SKM-1 treated with dmso at 0.1 percent for 144 hours (cell line): ENCODE results near the gene PIP5K1B.

Experiments used
- DNase-seq: peaks from one replicate; lab custom pipeline; 2025; ENCODE audit not compliant: unreplicated experiment; lab: John Stamatoyannopoulos, UW

The PIP5K1B gene

GRCh38 chr9:68707801-68708488 lies 2.9 kb downstream of the PIP5K1B start:
- no peak for DNase-seq

DNA sequence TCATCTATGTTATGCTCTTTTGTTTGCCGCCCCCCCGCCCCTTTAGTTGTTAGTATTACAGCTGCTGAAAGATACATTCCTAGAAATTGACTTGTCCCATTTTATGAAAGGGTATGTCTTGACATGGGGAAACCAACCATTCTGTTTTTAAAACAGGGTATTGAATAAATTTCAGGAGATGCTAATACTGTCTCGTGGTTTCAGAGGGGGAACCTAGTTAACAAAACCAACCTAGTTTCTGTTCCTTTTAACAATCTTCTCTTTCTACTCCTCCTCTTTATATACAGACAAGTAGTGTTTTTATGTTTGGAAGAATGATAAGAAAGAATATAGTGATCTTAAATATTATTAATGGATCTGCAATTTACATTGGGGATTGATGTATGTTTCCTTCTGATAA lies 3.5 kb downstream of the PIP5K1B start:
- no peak for DNase-seq

DNA sequence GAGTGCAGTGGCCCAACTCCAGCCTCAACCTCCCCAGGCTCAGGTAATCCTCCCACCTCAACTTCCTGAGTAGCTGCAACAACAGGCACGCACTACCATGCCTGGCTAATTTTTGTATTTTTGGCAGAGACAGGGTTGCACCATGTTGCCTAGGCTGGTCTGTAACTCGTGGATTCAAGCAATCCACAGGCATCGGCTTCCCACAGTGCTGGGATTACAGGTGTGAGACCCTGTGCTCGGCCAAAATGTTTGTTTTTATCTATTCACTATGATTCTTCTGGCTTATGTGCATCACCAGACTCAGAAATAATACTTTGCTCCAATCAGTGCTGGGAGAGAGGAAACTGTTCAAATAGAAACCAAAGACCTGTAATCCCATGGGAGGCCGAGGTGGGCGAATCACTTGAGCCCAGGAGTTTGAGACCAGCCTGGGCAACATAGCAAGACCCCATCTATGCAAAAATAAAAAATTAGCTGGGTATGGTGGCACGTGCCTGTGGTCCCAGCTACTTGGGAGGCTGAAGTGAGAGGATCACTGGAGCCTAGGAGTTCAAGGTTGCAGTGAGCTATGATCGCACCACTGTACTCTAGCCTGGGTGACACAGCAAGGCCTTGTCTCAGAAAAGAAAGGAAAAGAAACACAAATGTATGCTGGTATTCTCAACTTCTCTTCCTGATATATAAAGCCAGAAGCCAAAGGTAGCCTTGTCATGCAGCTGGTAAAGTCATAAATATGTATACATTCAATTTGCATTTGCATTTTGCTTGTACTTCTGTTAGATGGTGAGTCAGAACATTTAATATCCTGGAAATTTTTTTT lies 4.5 kb downstream of the PIP5K1B start:
- DNase-seq: no peak

DNA sequence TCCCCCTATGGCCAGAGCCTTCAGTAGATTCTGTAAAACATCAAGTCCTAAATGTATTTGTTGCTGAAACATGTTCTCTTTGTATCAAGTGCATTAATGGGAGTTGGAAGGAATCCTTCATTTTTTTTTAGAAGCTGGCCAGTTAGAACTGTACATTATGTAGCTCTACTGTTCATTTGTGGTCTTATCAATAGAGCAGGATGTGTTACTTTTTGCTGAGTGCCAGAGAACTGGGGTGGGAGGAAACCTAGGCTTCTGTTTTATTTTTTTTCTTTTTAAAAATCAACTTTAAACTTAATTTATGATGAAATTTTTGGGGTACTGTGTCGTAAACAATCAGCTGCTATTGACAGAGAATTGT lies 5.1 kb downstream of the PIP5K1B start:
- no peak for DNase-seq

GRCh38 chr9:68711281-68711680 lies 6.2 kb downstream of the PIP5K1B start:
- no peak for DNase-seq

DNA sequence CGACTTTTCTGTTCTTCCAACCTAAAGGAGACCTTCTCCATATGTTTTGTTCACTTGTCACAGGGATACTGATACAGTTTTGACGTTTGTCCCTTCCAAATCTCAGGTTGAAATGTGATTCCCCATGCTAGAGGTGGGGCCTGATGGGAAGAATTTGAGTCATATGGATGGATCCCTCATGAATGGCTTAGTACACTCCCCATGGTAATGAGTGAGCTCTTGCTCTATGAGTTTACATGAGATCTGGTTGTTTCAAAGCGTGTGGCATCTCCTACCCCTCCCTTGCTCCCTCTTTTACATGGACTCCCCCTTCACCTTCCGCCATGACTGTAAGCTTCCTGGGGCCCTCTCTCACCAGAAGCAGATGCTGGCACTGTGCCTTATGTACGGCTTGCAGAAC lies 6.9 kb downstream of the PIP5K1B start:
- DNase-seq: no peak

- DNase-seq: no peak
Observed at GRCh38 chr9:68714416-68715180, 9.6 kb downstream of the PIP5K1B start.

DNA sequence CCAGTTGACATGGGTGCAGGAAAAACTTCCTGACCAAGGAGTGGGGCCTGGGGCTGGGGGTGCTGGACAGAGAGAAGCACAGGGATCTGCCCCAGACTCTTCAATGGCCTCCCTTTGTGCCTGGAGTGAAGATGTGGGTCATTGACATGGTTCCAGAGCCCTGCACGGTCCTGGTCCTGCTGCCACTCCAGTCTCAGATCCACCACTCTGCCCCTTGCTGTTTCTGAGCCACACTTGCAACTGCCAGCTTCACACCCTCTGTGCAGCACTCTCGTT lies 10.1 kb downstream of the PIP5K1B start:
- DNase-seq: no peak

GRCh38 chr9:68717552-68718443 lies 12.8 kb downstream of the PIP5K1B start:
- DNase-seq: no peak

DNA sequence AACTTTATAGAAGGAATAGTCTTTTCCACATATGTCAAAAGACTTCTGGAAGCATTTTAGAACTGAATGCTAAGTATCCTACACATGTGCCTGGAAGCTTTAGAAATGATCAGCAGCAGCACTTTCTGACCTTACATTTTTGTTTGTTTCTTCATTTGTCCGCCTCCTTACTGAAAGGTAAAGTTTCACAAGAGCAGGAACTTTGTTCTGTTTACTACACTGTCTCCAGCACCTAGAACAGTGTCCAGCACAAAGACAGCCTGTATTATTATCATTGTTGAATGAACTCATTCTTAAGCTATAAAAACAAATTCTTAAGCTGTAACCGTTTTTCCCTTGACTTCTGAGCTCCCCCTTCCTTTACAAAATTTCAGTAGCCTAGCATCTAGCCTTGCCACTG lies 14.8 kb downstream of the PIP5K1B start:
- DNase-seq: no peak

DNA sequence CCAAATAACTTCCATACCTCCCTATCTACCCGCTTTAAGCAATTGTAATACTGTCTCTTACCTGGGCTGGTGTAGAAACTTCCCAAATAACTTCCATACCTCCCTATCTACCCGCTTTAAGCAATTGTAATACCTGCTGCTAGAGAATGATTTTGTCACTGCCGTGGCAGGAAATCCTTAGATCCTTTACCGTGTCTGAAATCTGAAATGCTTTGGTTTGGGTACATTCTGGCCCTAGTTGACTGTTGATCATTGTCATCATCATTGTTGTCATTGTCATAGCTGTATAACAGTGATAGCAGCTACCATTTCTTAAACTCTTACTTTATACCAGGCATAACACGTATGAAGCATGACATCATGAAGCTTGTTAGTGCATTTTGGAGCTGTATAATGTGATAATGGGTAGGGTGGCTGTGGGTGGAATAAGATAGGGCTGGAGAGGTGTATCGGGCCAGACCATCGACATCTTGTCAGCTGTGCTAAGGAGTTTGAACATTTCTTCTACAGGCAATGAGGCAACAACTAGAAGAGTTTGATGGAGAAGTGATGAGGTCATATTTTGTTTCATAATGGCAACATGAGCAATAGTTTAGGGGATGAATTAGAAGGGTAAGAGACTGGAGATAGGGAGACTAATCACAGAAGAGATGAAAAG lies 15.7 kb downstream of the PIP5K1B start:
- no peak for DNase-seq

GRCh38 chr9:68721666-68722330 lies 16.8 kb downstream of the PIP5K1B start:
- DNase-seq: no peak

- DNase-seq: no peak
Observed at GRCh38 chr9:68725070-68725469, 20.0 kb downstream of the PIP5K1B start.

GRCh38 chr9:68726489-68726888 lies 21.4 kb downstream of the PIP5K1B start:
- no peak for DNase-seq

DNA sequence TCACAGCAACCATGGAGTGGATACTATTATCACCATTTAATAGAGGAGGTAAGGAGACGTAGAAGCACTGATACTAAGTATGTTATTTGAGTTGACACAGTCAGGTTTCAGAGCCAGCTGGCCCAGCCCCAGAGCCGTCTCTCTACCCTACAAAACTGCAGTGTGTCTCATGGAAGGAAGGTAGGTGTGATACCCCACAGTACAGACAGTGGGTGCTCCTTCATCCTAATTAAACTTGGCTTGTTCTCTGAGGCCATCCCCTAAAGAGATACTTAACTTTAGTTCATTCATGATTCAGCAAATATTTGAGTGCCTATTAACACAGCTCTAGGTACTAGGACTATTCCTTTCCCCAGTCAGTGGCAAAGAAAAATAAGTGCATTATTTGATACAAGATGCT lies 22.6 kb downstream of the PIP5K1B start:
- DNase-seq: no peak

DNA sequence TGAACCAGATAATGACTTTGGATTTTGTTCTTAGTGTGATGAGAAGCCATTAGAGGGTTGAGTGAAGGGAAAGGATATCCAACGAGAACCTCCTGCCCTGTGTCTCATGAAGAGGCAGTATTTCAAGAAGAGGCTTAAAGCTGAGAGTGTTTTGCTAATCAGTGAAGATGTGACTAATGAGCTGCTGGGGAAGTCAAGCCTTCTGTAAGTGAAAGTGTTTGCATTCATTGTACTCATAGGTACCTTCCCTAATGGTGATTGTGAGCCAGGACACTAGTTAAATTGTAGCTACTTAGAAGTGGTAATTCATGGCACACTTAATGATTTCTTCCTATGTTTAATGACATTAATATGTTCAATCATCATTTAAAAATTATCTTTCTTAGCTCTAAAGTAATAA lies 23.7 kb downstream of the PIP5K1B start:
- DNase-seq: no peak

GRCh38 chr9:68730570-68731235 lies 25.7 kb downstream of the PIP5K1B start:
- no peak for DNase-seq

- no peak for DNase-seq
Observed at GRCh38 chr9:68731857-68732256, 26.8 kb downstream of the PIP5K1B start.

DNA sequence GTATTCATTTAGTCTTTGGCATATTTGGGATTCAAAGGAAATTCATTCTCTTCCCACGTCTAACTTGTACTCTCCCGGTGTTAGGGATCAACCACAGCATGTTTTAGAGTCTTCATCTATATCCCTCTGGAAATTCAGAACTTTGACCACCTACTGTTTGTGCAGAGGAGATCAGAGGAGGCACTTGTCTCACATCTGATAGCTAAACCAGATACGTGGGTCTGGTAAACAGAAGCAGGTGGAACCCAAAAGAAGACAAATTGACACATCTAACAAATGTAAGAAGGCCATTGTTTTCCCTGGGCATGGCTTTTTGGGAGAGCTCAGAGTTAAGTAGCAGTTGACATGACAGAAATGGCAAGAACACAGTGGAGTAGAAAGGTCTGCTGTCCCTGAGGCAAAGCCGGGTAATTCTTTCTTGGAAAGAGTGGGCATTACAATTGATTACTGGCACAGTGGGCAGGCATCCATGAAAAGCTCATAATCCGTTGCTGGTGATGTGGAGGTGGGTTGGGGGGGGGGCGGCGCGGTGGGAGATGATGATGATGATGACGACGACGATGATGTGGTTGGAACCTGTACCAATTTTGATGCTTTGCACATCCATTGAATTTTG lies 27.5 kb downstream of the PIP5K1B start:
- DNase-seq: no peak
